GM21717 (cell line): Measurements from ENCODE around the gene CAPN5.
A peak's percentile ranks its signal among the peaks of the same experiment; 100 is the strongest.
"Not testable (repeated sequence)": the region's sequence is repeated elsewhere in the genome, so short reads cannot be mapped to it uniquely, and the experiment has no call there.

ENCODE experiments used
- ATAC-seq: cut with Tn5 transposase; IDR thresholded peaks from one replicate; pipeline ENCODE4 v1.9.1; 2021; ENCODE audit warnings: mild to moderate bottlenecking, moderate library complexity; ENCODE audit not compliant: unreplicated experiment

CAPN5 gene

DNA sequence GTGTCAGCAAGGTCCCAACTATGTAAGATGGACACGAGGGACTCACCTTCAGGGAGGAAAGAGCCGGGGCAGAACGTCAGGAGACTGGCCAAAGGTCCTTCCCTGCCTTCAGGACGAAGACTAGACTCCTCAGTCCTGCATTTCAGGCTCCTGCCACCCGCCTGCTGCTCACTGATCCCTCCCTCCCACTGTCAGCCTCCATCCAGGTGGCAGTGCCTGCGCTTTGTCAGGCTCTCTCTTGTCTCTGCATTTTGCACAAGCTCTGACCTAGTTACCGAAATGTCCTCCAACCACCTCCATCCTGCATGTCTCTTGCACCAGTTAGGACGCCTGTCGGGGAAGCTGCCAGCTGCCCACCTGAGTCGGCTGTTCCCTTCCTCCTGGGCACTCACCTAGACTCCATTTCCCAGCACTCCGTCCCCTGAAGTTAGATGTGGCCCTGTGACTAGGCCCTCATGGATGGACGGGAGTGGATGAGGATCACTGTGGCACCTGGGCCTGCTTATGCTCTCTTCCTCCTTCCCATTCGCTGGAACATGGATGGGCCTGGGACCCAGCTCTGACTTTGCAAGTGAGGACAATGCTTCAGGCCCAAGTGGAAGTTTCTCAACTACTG is 24.6 kb upstream of the CAPN5 start:
- no peak for ATAC-seq

DNA sequence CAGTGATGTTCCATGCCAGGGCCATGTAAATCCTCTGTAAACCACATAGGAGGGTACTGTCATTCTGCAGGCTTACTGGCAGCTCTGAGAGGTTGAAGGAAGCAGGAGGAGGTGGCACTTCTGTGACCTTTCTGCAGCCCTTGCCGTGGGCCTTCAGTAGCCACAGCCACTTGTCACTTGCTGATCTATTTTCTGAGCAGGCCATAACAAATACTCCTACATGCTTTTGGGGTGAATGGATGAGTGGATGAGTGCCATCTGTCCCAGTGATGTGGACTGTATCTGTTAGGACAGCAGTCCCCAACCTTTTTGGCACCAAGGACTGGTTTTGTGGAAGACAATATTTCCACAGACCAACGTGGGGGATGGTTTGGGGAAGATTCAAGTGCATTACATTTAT is 22.4 kb upstream of the CAPN5 start:
- no peak for ATAC-seq

DNA sequence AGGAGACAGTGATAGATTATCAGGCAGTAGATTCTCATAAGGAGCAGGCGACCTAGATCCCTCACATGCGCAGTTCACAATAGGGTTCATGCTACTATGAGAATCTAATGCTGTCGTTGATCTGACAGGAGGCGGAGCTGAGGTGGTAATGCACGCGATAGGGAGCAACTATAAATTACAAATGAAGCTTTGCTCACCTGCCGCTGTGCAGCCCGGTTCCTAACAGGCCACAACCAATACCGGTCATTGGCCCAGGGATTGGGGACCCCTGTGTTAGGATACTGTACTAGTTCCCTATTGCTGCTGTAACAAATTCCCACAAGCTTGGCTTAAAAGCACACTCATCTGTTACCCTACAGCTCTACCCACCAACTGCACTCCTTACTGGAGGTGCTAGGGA is 21.9 kb upstream of the CAPN5 start:
- no peak for ATAC-seq

DNA sequence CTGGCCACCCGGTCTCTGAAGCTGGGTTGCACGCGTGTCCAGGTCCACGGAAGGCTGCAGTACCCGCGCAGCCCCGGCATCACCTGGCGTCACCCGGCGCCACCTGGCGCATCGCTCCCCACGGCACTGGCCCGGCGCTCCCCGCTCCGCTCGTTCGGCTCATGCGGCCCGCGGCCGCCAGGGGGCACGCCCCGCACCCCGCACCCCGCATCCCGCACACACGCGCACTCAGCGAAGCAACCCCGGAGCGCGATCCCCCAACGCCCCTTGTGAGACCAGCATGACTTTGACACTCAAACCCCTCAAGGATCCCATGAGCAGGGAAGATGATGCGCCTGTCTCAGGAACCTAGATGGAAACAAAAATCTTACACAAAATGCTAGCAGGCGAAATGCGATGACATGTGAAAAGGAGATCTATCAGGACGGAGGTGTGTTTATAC is 20.7 kb upstream of the CAPN5 start:
- ATAC-seq: no peak

DNA sequence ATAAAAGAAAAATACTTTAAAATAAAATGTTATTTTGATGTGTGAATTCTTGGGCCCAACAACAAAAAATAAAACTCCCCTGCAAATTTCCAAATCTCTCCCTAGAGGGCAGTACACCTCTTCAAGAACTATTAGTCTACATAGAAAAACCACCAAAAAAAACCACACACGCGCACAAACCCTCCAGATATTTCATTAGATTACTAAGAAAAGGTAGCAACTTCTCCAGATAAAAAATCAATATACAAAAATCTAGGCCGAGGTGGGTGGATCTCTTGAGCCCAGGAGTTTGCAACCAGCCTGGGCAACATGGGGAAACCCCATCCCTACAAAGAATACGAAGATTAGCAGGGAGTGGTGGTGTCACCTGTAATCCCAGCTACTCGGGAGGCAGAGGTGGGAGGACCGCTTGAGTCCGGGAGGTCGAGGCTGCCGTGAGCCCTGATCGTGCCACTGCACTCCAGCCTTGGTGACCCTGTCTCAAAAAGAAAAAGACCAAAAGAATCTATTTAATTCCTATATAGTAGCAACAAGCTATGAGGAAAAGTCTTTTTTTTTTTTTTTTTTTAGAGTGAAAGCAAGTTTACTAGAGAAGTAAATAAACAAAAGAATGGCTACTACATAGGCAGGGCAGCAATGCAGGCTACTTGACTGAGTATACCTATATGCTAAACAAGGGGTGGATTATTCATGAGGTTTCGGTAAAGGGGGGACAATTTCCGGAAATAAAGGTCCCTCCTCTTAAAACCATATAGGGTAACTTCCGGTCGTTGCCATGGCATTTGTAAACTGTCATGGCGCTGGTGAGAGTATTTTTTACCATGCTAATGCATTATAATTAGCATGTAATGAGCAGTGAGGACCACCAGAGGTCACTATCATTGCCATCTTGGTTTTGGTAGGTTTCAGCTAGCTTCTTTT is 19.5 kb upstream of the CAPN5 start:
- ATAC-seq: peak; percentile 84

DNA sequence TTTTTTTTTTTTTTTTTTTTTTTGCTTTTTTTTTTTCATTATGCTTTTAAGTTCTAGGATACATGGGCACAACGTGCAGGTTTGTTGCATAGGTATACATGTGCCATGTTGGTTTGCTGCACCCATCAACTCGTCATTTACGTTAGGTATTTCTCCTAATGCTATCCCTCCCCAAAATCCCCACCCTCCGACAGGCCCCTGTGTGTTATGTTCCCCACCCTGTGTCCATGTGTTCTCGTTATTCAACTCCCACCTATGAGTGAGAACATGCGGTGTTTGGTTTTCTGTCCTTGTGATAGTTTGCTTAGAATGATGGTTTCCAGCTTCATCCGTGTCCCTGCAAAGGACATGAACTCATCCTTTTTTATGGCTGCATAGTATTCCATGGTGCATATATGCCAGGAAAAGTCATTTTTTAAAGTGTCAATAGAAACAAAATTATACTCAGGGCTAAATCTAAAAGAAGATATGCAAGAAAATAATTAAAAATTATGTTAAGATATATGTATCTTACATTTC is 18.8 kb upstream of the CAPN5 start:
- ATAC-seq: not testable (repeated sequence)

DNA sequence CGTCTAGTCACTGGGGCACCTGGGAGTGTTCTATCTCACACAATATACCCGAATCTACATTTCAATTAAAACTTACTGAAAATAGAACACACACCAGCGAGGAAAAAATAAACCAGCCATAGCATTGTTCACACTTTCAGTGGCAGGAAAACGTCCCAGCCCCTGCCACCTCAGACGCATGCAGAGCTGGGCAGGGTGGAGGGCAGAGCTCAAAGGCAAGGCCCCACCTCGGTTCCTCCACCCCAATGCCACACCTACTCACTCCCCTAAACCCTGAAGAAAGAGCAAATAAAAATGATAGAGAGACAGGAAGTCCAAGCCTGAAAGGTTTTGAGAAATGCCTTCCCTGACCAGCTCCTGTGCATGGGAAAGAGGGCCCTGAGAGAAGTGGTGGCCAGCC is 17.7 kb upstream of the CAPN5 start:
- ATAC-seq: no peak

DNA sequence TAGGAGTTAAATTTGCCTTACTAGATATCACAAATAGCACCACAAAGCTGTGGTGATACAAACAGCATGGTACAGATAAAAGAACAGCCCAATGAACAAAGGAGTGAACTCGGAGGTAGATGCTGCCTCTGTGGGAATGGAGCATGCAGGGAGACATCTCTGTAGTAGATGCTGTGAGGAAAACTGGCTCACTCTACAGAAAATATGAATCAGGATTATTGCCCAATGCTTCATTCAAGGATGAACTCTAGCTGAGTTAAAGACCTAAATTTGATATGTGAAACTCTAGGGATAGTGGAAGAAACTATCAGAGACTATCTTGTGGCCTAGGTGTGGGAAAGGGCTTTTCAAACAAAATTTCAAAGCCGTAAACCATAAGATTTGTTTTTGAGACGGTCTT is 15.3 kb upstream of the CAPN5 start:
- ATAC-seq: no peak

DNA sequence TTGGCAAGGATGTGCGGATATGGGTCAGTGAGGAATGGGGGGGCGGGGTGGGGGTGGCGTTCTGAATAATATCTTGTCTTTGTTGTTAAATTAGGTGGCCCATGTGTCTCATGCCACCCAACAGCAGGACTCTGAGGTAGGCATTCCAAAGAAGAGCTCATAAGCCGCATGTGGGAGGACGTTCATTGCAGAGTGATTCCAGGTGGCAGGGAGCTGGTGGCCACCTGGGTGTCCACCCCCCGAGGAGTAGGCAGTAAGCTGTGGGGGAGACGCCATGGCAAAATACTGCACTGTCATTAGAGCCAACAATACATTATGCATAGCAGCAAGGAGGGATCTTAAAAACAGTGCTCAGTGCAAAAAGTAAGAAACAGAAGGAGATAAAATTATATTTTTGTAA is 14.3 kb upstream of the CAPN5 start:
- no peak for ATAC-seq

DNA sequence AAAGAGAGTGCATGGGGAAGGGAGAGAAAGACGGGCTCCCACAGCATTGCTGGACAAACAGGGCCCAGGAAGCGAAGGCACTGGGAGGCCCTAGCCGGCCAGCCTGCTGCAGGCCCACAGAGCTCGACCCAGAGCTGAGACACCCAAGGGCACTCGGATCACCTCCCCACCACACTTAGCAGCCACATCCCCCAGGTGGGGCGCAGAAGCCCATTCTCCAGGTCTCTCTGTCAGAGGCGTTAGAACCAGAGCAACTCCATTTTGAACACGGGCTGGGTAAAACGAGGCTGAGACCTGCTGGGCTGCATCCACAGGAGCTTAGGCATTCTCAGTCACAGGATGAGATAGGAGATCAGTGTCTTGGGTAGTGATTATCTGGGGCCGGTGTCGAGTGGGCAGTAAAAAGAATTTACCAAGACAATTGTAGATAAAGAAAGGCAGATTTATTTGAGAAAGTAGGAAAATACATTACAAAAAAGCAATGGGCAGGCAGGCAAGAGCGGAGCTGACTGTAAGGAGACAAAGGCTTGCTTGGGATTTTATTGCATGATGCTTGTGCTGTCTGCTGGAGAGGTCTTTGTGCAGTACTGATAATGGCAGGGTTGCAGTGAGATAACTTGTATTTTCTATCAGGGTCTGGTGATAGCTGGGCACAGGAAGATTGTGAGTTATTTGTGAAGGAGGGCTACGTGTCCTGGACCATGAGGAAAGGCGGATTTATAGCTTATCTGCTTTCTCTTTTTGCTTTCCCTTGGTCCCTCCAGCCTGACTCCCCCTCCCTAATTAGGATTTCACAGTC is 13.4 kb upstream of the CAPN5 start:
- no peak for ATAC-seq

DNA sequence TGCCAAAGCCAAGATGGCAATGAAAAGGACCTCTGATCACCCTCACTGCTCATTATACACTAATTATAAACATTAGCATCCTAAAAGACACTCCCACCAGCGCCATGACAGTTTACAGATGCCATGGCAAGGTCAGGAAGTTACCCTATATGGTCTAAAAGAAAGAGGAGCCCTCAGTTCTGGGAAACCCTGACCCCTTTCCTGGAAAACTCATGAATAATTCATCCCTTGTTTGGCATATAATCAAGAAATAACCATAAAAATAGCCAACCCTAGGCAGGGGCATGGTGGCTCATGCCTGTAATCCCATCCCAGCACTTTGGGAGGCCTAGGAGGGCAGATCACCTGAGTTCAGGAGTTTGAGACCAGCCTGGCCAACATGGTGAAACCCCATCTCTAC is 12.7 kb upstream of the CAPN5 start:
- no peak for ATAC-seq

DNA sequence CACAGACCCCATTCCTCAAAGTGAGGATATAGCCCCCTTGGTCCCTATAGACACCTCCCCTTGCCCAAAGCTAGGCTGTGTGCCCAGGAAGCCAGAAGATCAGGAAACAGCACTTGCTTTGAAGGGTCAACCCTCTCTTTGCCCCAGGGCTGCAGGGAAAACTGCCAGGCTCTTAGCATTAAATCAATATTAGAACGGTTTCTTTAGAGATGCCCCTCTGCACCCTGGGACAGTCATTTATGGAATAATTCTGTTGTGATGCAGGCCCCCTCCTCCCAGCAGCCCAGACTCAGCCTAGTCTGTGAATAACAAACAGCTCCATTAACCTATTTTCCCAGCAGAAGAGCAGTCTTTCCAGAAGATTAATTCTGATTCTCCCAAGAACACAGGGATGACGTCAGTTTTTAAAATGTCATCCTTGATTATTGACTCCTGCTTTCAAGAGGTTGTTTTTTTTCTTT is 11.6 kb upstream of the CAPN5 start:
- no peak for ATAC-seq

DNA sequence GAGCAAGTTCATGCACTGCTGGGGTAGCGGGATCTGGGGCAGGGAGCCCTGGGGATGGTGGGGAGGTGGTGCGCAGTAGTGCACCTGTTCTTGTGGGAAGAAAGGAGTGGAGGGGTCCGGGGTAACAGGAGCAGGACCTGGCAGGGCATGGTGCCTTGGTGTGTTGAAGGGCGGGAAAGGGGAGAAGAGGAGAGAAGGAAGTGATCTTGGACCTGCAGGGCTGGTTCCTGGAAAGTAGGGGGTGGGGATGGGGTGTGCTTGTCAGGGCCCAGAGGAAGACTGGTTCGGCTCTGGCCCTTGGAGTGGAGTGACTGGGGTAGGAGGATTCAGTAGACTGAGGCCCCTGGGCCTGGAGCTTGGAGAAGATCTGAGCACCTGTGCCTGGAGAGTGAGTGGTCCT is 10.9 kb upstream of the CAPN5 start:
- ATAC-seq: no peak

DNA sequence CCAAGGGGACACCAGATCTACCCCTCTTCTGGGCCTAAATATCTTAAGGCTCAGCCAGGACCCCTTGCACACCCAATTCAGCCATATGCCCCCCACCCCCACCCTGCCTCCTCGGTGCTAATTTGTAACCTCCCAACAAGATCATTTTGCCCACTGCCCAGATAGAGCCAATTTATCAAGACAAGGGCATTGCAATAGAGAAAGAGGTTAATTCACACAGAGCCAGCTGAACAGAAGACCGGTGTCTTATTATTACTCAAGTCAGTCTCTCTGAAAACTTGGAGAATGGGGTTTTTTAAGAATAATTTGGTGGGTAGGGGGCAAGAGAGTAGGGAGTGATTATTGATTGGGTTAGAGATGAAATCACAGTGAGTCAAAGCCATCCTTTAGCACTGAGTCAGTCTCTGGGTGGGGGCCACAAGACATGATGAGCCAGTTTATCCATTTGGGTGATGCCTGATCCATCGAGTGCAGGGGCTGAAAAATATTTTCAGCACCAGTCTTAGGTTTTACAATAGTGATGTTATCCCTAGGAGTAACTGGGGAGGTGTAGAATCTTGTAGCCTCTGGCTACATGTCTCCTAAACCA is 9.9 kb upstream of the CAPN5 start:
- no peak for ATAC-seq

DNA sequence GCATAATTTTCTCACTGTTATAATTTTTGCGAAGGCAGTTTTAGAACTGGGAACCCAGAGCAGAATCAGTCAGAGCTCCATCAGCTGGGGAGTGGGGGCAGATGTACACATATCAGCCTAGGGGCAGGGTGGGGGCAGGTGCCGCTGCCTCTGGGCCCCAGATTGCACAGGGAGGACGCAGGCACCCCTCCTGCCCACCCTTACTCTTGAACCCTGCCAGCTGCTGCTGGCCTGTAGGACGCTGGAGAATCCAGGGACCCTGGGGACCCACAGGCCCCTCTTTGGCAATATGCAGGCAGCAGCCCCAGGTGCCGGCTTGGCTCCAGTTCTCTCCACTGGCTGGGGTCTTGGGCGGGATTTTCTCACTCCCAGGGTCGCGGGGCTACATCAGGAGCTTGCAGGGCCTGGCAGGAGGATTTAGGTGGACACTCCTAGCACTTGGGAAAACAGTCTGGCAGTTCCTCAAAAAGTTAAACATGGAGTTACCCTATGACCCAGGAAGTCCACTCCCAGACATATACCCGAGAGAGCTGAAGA is 8.8 kb upstream of the CAPN5 start:
- no peak for ATAC-seq

DNA sequence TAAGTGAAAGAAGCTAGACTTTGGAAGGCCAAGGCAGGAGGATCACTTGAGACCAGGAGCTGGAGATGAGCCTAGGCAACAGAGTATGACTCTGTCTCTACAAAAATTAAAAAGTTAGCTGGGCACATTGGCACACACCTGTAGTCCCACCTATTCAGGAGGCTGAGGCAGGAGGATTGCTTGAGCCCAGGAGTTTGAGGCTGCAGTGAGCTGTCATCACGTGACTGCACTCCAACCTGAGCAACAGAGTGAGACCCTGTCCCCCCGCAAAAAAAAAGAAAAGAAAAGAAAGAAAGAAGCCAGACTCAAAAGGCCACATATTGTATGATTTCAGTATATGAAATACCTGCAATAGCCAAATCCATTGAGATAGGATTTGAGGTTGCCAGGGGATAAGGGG is 7.9 kb upstream of the CAPN5 start:
- ATAC-seq: no peak

DNA sequence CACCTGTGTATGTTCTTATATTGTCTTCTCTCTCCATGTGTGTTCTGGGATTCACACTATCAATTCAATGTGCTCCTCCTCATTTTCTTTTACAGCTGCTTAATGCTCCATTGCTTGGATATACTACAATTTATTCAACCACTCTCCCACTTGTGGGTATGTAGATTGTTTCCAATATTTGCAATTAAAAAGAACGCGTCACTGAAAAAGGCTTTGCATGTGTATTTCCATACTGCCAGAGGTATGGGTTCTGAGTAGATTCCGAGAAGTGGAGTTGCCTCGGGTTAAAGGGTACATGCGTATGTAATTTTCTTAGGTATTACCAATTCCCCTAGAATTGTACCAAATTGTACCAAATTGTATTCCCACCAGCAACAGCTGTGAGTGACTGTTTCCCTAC is 7.0 kb upstream of the CAPN5 start:
- ATAC-seq: no peak

DNA sequence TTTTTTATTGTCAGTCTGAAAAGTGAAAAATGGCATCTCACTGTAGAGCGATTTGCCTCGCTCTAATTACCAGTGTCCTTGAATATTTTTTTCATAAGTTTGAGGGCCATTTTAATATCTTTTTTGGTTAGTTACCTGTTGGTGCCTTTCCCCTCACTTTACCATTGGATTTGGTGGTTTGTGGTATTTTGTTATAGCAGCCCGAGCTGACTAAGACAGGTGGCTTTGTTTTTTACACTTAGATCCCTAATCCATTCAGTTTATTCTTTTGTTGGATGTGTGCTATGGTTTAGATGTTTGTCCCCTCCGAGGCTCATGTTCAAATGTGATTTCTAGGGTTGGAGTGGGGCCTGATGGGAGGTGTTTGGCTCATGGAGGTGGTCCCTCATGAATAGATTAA is 6.5 kb upstream of the CAPN5 start:
- no peak for ATAC-seq

DNA sequence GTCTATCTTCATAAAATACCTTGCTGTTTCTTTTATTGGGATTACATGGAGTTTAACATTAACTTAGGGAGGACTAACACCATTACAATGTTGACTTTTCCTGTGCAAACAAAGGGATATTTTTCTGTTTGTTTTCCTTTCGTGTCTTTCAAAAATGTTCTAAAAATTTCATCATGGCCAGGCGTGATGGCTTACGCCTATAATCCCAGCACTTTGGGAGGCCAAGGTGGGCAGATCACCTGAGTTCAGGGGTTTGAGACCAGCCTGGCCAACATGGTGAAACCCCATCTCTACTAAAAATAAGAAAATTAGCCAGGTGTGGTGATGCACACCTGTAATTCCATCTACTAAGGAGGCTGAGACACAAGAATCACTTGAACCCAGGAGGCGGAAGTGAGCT is 5.5 kb upstream of the CAPN5 start:
- not testable (repeated sequence) for ATAC-seq

DNA sequence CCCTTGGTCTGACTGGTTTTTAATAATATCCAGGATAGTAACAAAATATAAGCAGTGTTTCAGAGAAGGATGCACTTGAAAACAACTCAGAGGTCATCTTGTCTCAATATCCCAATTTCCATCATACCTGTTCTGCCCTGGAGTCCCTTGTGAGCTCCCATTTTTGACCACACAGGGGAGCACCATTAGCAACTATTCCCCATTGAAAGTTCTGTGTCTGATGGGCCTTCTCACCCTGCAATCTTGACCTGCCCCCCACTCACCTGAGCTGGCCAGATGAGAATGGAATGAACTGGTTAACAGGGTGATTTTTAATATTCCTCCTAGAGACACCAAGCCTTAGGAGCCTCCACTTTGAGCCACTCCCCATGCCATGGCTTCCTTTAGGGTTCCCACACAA is 3.8 kb upstream of the CAPN5 start:
- ATAC-seq: no peak

DNA sequence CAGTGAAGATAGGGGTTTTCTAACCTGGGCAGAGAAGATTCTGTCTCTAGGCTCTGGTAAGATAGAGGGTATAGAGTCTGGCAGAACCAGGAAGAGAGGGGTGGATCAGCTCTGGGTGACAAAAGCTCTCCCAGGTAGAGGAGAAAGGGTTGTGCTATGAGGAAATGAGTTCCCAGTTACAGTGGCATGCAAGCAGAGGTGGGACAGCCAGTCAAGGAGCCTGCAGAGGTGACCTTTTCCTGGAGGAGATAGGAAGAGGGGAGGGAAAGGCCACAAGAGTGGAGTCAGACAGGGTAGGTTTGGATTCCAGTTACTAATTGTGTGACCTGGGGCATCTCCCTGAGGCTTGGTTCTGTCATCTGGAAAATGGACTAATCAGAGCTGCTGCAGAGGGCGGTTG is 3.4 kb upstream of the CAPN5 start:
- ATAC-seq: no peak
